ENCODE results near the gene RASA4B. TPM values are rescaled to one million over a fixed set of nuclear protein-coding genes. Genes with fewer than 3 reads are reported as not detected.

RASA4B gene
- total RNA-seq, 1 donor from 2014 or later: 30.0 TPM

- Histone ChIP-seq H3K27ac (no peak overlapping the region), H3K27me3 (no peaks in the 10 kb centered on the region), H3K9me3 (no peaks in the 10 kb centered on the region), H3K36me3 (no peaks in the 10 kb centered on the region), H3K4me1 (peaks cover 20% of the 10 kb centered on the region), H3K4me3 (peak overlapping the region; percentile 100)
- intact Hi-C loops (cut with DNase I): loop anchor here (10.0 kb wide), 1 partner anchor 51 kb away; no protein-coding TSS in a partner anchor
- ATAC-seq (no peak), DNase-seq (no peak)
- TF ChIP-seq, protein P1, sequence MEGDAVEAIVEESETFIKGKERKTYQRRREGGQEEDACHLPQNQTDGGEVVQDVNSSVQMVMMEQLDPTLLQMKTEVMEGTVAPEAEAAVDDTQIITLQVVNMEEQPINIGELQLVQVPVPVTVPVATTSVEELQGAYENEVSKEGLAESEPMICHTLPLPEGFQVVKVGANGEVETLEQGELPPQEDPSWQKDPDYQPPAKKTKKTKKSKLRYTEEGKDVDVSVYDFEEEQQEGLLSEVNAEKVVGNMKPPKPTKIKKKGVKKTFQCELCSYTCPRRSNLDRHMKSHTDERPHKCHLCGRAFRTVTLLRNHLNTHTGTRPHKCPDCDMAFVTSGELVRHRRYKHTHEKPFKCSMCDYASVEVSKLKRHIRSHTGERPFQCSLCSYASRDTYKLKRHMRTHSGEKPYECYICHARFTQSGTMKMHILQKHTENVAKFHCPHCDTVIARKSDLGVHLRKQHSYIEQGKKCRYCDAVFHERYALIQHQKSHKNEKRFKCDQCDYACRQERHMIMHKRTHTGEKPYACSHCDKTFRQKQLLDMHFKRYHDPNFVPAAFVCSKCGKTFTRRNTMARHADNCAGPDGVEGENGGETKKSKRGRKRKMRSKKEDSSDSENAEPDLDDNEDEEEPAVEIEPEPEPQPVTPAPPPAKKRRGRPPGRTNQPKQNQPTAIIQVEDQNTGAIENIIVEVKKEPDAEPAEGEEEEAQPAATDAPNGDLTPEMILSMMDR (IDR thresholded peaks at IDR 0.05): no peak
These were observed 51.5 kb downstream of the RASA4B start for GRCh38 chr7:102466097-102466496.

DNA sequence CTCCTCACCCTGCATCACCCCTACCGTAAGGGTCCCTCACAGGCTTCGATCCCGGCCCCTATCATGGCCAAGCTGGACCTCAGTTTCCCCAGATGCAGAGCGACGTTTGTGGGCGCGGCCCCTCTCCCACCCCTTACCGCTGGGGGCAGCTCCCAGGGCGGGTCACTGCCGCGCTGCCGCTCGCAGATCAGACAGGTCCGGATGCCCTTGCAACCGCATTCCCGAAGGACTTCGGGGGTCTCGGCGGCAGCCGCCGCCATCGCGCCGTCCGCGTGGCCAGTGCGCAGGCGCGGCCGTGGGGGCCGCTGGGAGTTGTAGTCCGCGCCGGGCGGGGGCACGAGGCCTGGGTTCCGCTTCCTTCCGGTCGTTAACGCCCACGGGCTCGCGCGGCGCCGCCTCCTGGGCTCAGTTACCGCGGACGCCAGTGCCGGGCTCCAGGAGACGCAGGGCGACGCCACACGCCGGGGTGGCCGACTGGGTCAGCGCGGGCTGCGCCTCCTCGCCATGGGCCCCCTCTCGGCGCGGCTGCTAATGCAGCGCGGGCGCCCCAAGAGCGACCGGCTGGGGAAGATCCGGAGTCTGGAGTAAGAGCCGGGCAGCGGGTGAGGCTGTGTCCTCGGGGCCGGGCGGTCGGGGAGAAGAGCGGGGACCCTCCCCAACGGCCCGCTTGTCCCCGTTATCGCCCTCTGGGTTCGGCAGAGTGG lies 52.8 kb downstream of the RASA4B start, which contains the start of the genes ALKBH4 and LRWD1:
Gene ALKBH4, minus strand, starts transcription at position 287 of the 704 bp plus-strand sequence. Its CDS starts 27 bp downstream, at position 260.
Gene LRWD1, plus strand, starts transcription at position 408 of the 704 bp plus-strand sequence. Its CDS starts 97 bp downstream, at position 505.
- H3K9me3 ChIP-seq: no peaks in the 10 kb centered on the region
- peak within 1 kb of the TSS; percentile 100 for H3K4me3 ChIP-seq
- DNase-seq (peak; percentile 98), ATAC-seq (peak; percentile 98)
- H3K27me3 ChIP-seq: no peaks in the 10 kb centered on the region
- TF ChIP-seq, protein P1 (IDR thresholded peaks at IDR 0.05): peak; percentile 18
- intact Hi-C loops (cut with DNase I): loop anchor here (10.0 kb wide), 1 partner anchor 50 kb away; no protein-coding TSS in a partner anchor
- H3K36me3 ChIP-seq: no peaks in the 10 kb centered on the region
- H3K4me1 ChIP-seq: peaks cover 20% of the 10 kb centered on the region
- peak within 1 kb of the TSS; percentile 87 for H3K27ac ChIP-seq

DNA sequence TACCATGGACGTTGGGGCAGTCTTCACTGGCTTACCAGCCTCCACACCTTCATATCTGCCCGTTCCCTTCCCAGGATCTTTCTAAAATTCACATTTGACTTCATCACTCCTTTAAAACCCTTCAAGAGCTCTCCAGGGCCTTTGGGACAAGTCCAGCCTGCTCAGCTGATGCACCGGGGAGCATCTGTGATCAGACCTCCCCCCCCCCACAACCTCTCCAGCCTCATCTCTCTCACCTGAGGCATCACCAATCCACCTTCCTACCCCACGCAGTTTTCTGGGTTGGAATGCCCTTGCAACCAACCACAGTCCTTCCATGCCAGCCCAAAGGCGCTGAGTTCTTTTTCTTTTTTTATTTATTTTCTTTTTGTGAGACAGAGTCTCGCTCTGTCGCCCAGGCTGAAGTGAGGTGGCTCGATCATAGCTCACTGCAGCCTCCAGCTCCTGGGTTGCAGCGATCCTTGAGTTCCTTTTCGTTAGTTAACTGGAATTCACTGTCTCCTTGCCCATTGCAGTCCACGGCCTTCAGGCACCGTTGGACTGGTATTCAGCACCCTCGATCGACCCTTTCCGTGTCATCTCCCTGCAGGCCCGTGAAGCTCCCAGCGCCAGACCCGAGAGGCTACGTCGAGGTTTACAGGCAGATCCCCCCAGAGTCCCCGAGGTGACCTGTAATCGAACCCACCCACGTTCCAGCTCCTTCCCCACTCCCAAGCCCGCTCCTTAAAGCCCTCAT lies 53.6 kb downstream of the RASA4B start:
- TF ChIP-seq, protein P1 (IDR thresholded peaks at IDR 0.05): no peak

DNA sequence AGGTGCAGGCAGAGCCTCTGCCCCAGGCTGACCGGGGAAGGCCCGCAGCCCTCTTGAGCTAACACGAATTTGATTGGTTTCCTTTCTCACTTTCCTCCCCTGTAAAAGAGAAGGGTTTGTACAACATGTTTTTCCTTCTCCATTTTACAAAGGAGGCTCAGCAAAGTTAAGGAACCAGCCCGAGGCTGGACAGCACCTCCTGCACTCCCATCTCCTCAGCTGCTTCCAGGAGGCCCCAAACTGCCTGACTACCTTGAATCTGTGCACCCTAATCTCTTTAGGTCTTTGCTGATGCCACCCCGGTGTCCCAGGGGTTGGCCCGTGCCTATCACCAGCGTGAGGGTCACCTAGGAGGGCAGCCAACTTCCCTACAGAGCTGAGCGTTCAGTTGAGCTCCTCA lies 57.1 kb downstream of the RASA4B start:
- DNase-seq (no peak), ATAC-seq (no peak)
- Histone ChIP-seq H3K36me3 (peaks cover 33% of the 10 kb centered on the region), H3K27me3 (no peaks in the 10 kb centered on the region), H3K4me1 (peaks cover 11% of the 10 kb centered on the region), H3K27ac (no peak overlapping the region), H3K4me3 (no peak overlapping the region), H3K9me3 (no peaks in the 10 kb centered on the region)
- TF ChIP-seq, protein P1 (IDR thresholded peaks at IDR 0.05): no peak
- intact Hi-C loops (cut with DNase I): loop anchor here (10.0 kb wide), 1 partner anchor 46 kb away; no protein-coding TSS in a partner anchor

More for the DNA sequence above, 53.6 kb downstream of the RASA4B start:
- H3K27ac ChIP-seq: peak overlapping the region; percentile 87
- H3K36me3 ChIP-seq: peaks cover 5% of the 10 kb centered on the region
- DNase-seq (no peak), ATAC-seq (no peak)
- peak overlapping the region; percentile 100 for H3K4me3 ChIP-seq
- intact Hi-C loops (cut with DNase I): loop anchor here (10.0 kb wide), 1 partner anchor 49 kb away; no protein-coding TSS in a partner anchor
- peaks cover 20% of the 10 kb centered on the region for H3K4me1 ChIP-seq
- no peaks in the 10 kb centered on the region for H3K9me3 ChIP-seq
- H3K27me3 ChIP-seq: no peaks in the 10 kb centered on the region

DNA sequence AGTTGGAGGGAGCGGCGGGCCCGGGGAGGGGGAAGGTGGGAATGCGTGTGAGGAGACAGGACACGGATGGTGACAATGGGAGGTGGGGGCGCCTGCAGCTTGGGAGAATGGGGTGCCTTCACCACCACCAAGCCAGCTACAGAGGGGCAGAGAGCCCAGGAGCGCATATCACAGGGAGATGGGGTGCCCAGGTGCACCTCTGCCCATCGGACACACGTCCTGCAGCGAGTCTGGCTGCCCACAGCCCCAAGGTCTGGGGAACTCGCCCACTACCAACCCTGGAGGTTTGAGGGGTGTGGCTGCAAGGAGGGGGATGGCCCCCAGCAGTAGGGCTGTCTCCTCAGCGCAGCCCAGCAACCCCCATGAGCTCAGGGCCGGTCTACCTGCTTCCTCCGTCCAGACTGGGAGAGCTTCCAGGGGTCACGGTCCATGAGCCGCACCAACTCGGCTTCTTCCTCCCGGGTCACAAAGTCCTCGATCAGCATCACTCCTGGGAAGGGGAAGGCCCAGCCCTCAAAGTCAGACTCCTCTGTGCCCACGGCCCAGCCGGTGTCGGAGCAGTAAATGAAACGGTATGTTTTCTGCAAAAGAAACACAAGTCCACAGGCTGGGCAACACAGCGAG lies 58.2 kb downstream of the RASA4B start:
- Histone ChIP-seq H3K4me1 (peaks cover 10% of the 10 kb centered on the region), H3K27me3 (no peaks in the 10 kb centered on the region), H3K36me3 (peaks cover 33% of the 10 kb centered on the region), H3K27ac (no peak overlapping the region), H3K4me3 (no peak overlapping the region), H3K9me3 (no peaks in the 10 kb centered on the region)
- DNase-seq (no peak), ATAC-seq (no peak)
- TF ChIP-seq, protein P1 (IDR thresholded peaks at IDR 0.05): no peak
- intact Hi-C loops (cut with DNase I): no loop called here
